Natural killer cell treated with Interleukin-12 subunit alpha and Interleukin-12 subunit beta and Interleukin-15 and Interleukin-18, amount 100 ng/mL, for 72 hours (primary cell): ENCODE measurements around the gene ZHX3. TPM values are rescaled to one million over a fixed set of nuclear protein-coding genes. Genes with fewer than 3 reads are reported as not detected.
A peak's percentile ranks its signal among the peaks of the same experiment; 100 is the strongest.

Experiments used
- ATAC-seq, 2 donors: fragments of 150-1000 bp; cut with Tn5 transposase in 1 of 2; sonication (Bioruptor Pico), chemical (Tn5 transposase) in 1 of 2; 2 replicates each; pipeline ENCODE4 v1.10.0; 2021
- DNase-seq: peaks from one replicate; pipeline ENCODE4 v3.0.0; 2022; ENCODE audit warnings: low spot score
- H3K27ac Mint-ChIP-seq, 2 donors: 1 replicate in 1 of 2; 2 replicates in 1 of 2; pipeline ENCODE4 v1.8.0; 2022; ENCODE audit warnings: mixed read lengths in 2 of 2, mild to moderate bottlenecking in 1 of 2, moderate library complexity in 1 of 2
- H3K27me3 Mint-ChIP-seq, 2 donors: 1 replicate in 1 of 2; 2 replicates in 1 of 2; pipeline ENCODE4 v1.8.0; 2022; ENCODE audit warnings: mixed read lengths in 2 of 2
- H3K36me3 Mint-ChIP-seq: one replicate; pipeline ENCODE4 v1.8.0; 2022; ENCODE audit warnings: mixed read lengths
- H3K4me1 Mint-ChIP-seq, 2 donors: 1 replicate in 1 of 2; 2 replicates in 1 of 2; pipeline ENCODE4 v1.8.0; 2022; ENCODE audit warnings: low read depth in 2 of 2, mixed read lengths in 2 of 2, mild to moderate bottlenecking in 1 of 2
- H3K4me3 Mint-ChIP-seq: one replicate; pipeline ENCODE4 v1.8.0; 2022; ENCODE audit warnings: mixed read lengths
- H3K9me3 Mint-ChIP-seq: 2 replicates; pipeline ENCODE4 v1.8.0; 2022; ENCODE audit warnings: mixed read lengths
- total RNA-seq, 2 donors: library from RNA; stranded (reverse); gene quantifications; one replicate each; pipeline ENCODE4 v1.2.3, GENCODE V29; 2022

Gene ZHX3
- total RNA-seq, 2 donors from 2014 or later: 7.6 to 21.6 TPM

DNA sequence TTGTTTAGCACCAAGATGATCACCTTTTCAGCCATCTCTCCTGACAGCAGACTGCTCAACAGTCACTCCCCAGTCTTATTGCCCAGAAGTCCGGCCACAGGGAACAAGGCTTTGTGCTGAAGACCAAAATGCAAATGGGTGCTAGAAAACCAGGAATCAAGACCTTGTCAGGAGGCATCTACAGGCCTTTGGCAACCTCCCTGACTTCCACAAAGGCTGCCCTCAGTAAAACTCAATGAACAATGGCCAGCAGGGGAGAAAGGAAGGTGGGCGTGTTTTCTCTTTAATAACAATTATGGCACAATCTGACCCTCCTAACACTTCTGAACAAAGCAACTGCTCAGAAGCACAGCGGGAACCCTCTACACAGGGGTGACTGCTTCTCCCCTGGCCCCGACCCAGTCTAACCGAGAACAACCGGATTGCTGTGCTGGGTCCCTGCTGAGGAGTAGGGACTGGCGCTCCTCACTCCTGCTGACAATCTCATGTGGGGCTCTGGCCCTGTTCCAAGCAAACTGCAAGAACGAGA is 138.6 kb downstream of the ZHX3 start:
- H3K36me3 Mint-ChIP-seq: peaks cover 5% of the 10 kb centered on the region
- ATAC-seq (no peak), DNase-seq (no peak)
- H3K27me3 Mint-ChIP-seq: no peaks in the 10 kb centered on the region
- H3K9me3 Mint-ChIP-seq: no peaks in the 10 kb centered on the region
- no peak overlapping the region for H3K27ac Mint-ChIP-seq
- H3K4me1 Mint-ChIP-seq: peaks cover 0 to 3% of the 10 kb centered on the region in 2 donors
- no peak overlapping the region for H3K4me3 Mint-ChIP-seq

DNA sequence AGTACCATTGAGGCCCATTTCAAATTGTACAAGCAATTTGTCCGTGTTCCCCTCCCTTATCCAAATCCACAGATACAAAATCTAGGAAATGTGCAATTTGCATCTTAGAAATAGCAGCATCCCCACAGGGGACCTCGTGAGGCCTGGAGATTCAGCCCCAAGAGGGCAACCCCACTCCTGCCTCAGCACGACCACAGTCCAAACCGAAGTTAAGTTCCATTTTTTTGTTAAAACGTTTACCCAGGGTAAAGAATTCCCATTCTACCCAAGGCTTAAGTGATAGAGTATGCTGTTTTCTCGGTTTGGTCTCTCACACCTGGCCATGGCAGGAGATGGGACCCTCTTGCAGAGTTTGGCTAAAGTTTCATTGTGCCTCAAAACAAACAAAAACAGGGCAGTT is 139.0 kb downstream of the ZHX3 start:
- H3K36me3 Mint-ChIP-seq: peaks cover 5% of the 10 kb centered on the region
- no peak overlapping the region for H3K27ac Mint-ChIP-seq
- DNase-seq (no peak), ATAC-seq (no peak)
- no peaks in the 10 kb centered on the region for H3K27me3 Mint-ChIP-seq
- H3K4me3 Mint-ChIP-seq: no peak overlapping the region
- H3K9me3 Mint-ChIP-seq: no peaks in the 10 kb centered on the region
- H3K4me1 Mint-ChIP-seq: peaks cover 0 to 3% of the 10 kb centered on the region in 2 donors

DNA sequence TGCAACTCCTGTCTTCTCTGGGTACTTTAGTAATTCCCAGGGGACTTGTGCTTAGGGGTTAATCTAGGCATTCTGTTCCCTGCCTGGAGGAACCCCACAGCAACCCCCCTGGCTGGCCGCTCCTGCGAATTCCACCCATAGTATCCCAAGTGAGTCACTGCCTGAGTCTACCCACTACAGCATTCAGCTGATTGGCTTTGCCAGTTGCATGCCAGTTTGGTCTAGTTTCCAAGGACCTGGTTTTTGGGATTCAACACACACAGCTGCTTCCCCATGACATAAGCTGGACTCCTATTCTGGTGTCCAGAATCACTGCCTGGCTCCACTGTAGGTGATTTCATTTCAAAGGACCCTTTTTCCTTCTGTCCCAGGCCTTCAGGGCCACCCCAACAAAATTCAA is 139.9 kb downstream of the ZHX3 start:
- Mint-ChIP-seq H3K4me1 (peaks cover 0 to 3% of the 10 kb centered on the region in 2 donors), H3K9me3 (no peaks in the 10 kb centered on the region), H3K27ac (no peak overlapping the region), H3K36me3 (peaks cover 5% of the 10 kb centered on the region), H3K27me3 (no peaks in the 10 kb centered on the region), H3K4me3 (no peak overlapping the region)
- ATAC-seq (no peak), DNase-seq (no peak)

GRCh38 chr20:41176711-41177552 is 140.6 kb downstream of the ZHX3 start:
- ATAC-seq: no peak
- Mint-ChIP-seq H3K9me3 (no peaks in the 10 kb centered on the region), H3K4me1 (peaks cover 0 to 3% of the 10 kb centered on the region in 2 donors), H3K27me3 (no peaks in the 10 kb centered on the region), H3K4me3 (no peak overlapping the region), H3K27ac (no peak overlapping the region), H3K36me3 (peaks cover 5% of the 10 kb centered on the region)
- DNase-seq: no peak

- Mint-ChIP-seq H3K9me3 (no peaks in the 10 kb centered on the region), H3K4me3 (no peak overlapping the region), H3K27me3 (no peaks in the 10 kb centered on the region), H3K36me3 (peaks cover 5% of the 10 kb centered on the region), H3K4me1 (peaks cover 4 to 8% of the 10 kb centered on the region in 2 donors), H3K27ac (no peak overlapping the region)
- ATAC-seq: no peak
- no peak for DNase-seq
Measured at GRCh38 chr20:41175727-41176330, 141.7 kb downstream of the ZHX3 start.

GRCh38 chr20:41175201-41175651 is 142.3 kb downstream of the ZHX3 start:
- ATAC-seq (no peak), DNase-seq (no peak)
- H3K9me3 Mint-ChIP-seq: no peaks in the 10 kb centered on the region
- no peaks in the 10 kb centered on the region for H3K27me3 Mint-ChIP-seq
- peaks cover 11% of the 10 kb centered on the region for H3K36me3 Mint-ChIP-seq
- H3K4me1 Mint-ChIP-seq: peaks cover 8 to 9% of the 10 kb centered on the region in 2 donors
- no peak overlapping the region for H3K4me3 Mint-ChIP-seq
- no peak overlapping the region for H3K27ac Mint-ChIP-seq

- no peak overlapping the region for H3K4me3 Mint-ChIP-seq
- H3K36me3 Mint-ChIP-seq: peaks cover 12% of the 10 kb centered on the region
- H3K27me3 Mint-ChIP-seq: no peaks in the 10 kb centered on the region
- peaks cover 8 to 10% of the 10 kb centered on the region in 2 donors for H3K4me1 Mint-ChIP-seq
- no peaks in the 10 kb centered on the region for H3K9me3 Mint-ChIP-seq
- no peak for ATAC-seq
- DNase-seq: no peak
- peak overlapping the region in 1 of 2 donors; percentile 21 for H3K27ac Mint-ChIP-seq
Measured at GRCh38 chr20:41174782-41175181, 142.7 kb downstream of the ZHX3 start.

- peaks cover 12% of the 10 kb centered on the region for H3K36me3 Mint-ChIP-seq
- no peak for DNase-seq
- peak overlapping the region in 1 of 2 donors; percentile 21 for H3K27ac Mint-ChIP-seq
Measured at GRCh38 chr20:41174373-41174772, 143.2 kb downstream of the ZHX3 start.

GRCh38 chr20:41173791-41174341 is 143.7 kb downstream of the ZHX3 start:
- no peak for ATAC-seq
- Mint-ChIP-seq H3K27me3 (no peaks in the 10 kb centered on the region), H3K27ac (no peak overlapping the region)

More at GRCh38 chr20:41174373-41174772, 143.2 kb downstream of the ZHX3 start:
- Mint-ChIP-seq H3K9me3 (no peaks in the 10 kb centered on the region), H3K4me1 (peaks cover 8 to 10% of the 10 kb centered on the region in 2 donors), H3K4me3 (no peak overlapping the region), H3K27me3 (no peaks in the 10 kb centered on the region)
- ATAC-seq: no peak

GRCh38 chr20:41173161-41173721 is 144.3 kb downstream of the ZHX3 start:
- DNase-seq (no peak), ATAC-seq (peak; percentile 61 to 79)
- Mint-ChIP-seq H3K4me1 (peaks cover 8 to 10% of the 10 kb centered on the region in 2 donors), H3K36me3 (peaks cover 12% of the 10 kb centered on the region), H3K27me3 (no peaks in the 10 kb centered on the region), H3K27ac (no peak overlapping the region), H3K9me3 (no peaks in the 10 kb centered on the region), H3K4me3 (no peak overlapping the region)

More at GRCh38 chr20:41173791-41174341, 143.7 kb downstream of the ZHX3 start:
- H3K36me3 Mint-ChIP-seq: peaks cover 12% of the 10 kb centered on the region
- H3K4me1 Mint-ChIP-seq: peaks cover 8 to 10% of the 10 kb centered on the region in 2 donors
- H3K9me3 Mint-ChIP-seq: no peaks in the 10 kb centered on the region
- no peak for DNase-seq
- no peak overlapping the region for H3K4me3 Mint-ChIP-seq

DNA sequence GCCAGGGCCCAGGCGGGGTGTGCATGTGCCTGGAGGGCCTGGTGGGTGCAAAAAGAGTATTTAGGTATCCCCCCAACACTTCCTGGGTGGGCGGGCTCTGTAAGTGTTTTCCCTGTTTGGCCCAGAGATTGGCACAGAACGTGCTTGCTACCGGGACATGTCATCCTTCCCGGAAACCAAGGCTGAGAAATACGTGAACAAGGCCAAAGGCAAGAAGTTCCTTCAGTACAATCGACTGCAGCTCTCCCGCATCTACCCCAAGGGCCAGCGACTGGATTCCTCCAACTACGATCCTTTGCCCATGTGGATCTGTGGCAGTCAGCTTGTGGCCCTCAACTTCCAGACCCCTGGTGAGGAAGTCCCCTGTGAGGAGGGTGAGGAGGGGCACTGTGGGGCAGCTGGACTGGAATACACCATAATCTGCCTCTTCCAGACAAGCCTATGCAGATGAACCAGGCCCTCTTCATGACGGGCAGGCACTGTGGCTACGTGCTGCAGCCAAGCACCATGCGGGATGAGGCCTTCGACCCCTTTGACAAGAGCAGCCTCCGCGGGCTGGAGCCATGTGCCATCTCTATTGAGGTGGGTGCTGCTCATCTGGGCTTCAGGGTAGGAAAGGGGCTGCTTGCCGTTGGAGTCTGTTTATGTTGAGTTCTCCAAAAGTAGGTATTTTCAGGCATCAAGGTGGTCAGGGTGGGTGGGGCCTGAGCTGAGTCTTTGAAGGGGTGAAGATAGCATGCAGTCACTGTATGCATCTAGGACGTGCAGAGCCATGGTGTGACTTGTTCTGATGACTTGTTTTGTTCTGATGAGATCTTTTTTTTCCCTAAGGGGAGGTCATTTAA is 145.0 kb downstream of the ZHX3 start:
- no peak for DNase-seq
- H3K4me3 Mint-ChIP-seq: no peak overlapping the region
- H3K9me3 Mint-ChIP-seq: no peaks in the 10 kb centered on the region
- no peak for ATAC-seq
- no peaks in the 10 kb centered on the region for H3K27me3 Mint-ChIP-seq
- H3K36me3 Mint-ChIP-seq: peaks cover 12% of the 10 kb centered on the region
- no peak overlapping the region for H3K27ac Mint-ChIP-seq
- H3K4me1 Mint-ChIP-seq: peaks cover 14 to 16% of the 10 kb centered on the region in 2 donors

GRCh38 chr20:41171736-41172295 is 145.7 kb downstream of the ZHX3 start:
- Mint-ChIP-seq H3K27me3 (peaks cover 0 to 2% of the 10 kb centered on the region in 2 donors), H3K9me3 (no peaks in the 10 kb centered on the region), H3K4me1 (peaks cover 21 to 23% of the 10 kb centered on the region in 2 donors), H3K27ac (no peak overlapping the region), H3K36me3 (peaks cover 12% of the 10 kb centered on the region), H3K4me3 (no peak overlapping the region)
- no peak for ATAC-seq
- DNase-seq: no peak
